Uterus (tissue), 4 donors: ENCODE measurements around the gene FAM90A26. TPM values are rescaled to one million over a fixed set of nuclear protein-coding genes. Genes with fewer than 3 reads are reported as not detected.

Experiments used
- total RNA-seq, 4 donors: library from RNA; depleted of rRNA in 3 of 4; stranded (reverse); fragments of >200 nt in 3 of 4; gene quantifications; one replicate each; pipeline versions ENCODE4 v1.1.0 to v1.2.4, GENCODE V29; 2014 to 2023
- donor health status: DM: yes; HTN: yes; CAD: no.

FAM90A26 gene
- total RNA-seq, 4 donors from 2014 or later = not detected

Other genes with a start within 250 kb of the FAM90A26 start
- not detected for gene USP17L10, start 40.2 kb downstream of the FAM90A26 start, total RNA-seq
- gene USP17L11, start 45.0 kb downstream of the FAM90A26 start, total RNA-seq = not detected
- not detected for gene USP17L12, start 49.7 kb downstream of the FAM90A26 start, total RNA-seq
- gene USP17L13, start 54.5 kb downstream of the FAM90A26 start, total RNA-seq = not detected
- under 1 TPM in 1 of 4 donors, not detected in 3; 0.27 TPM for gene USP17L15, start 64.0 kb downstream of the FAM90A26 start, total RNA-seq
- not detected for gene USP17L17, start 73.5 kb downstream of the FAM90A26 start, total RNA-seq
- gene USP17L18, start 78.2 kb downstream of the FAM90A26 start, total RNA-seq = not detected
- gene USP17L19, start 83.0 kb downstream of the FAM90A26 start, total RNA-seq = not detected
- not detected for gene USP17L20, start 87.7 kb downstream of the FAM90A26 start, total RNA-seq
- not detected for gene USP17L21, start 92.5 kb downstream of the FAM90A26 start, total RNA-seq
- not detected for gene USP17L22, start 97.2 kb downstream of the FAM90A26 start, total RNA-seq
- gene USP17L24, start 154.8 kb downstream of the FAM90A26 start, total RNA-seq = not detected
- gene USP17L25, start 159.5 kb downstream of the FAM90A26 start, total RNA-seq = not detected
- not detected for gene USP17L26, start 164.2 kb downstream of the FAM90A26 start, total RNA-seq
- not detected for gene USP17L5, start 169.0 kb downstream of the FAM90A26 start, total RNA-seq
- not detected for gene USP17L27, start 173.7 kb downstream of the FAM90A26 start, total RNA-seq
- gene USP17L28, start 178.5 kb downstream of the FAM90A26 start, total RNA-seq = not detected
- gene USP17L29, start 183.2 kb downstream of the FAM90A26 start, total RNA-seq = not detected
- gene USP17L30, start 192.7 kb downstream of the FAM90A26 start, total RNA-seq = not detected